HEK293 (cell line): Measurements from ENCODE around the gene DIP2C.

Source experiments
- KLF1 ChIP-seq: fragments of 450-650 bp; formaldehyde crosslinking; IDR thresholded peaks from 2 replicates; pipeline ENCODE4 v1.5.1; 2016; ENCODE audit warnings: missing biosample characterization, missing genetic modification characterization
- SP3 ChIP-seq: fragments of 450-650 bp; formaldehyde crosslinking; IDR thresholded peaks from 2 replicates; pipeline ENCODE4 v1.5.1; 2016; ENCODE audit warnings: missing biosample characterization, missing genetic modification characterization
- ZBTB6 ChIP-seq: fragments of 450-650 bp; formaldehyde crosslinking; IDR thresholded peaks from 2 replicates; pipeline ENCODE4 v1.5.1; 2017; ENCODE audit warnings: missing biosample characterization, missing genetic modification characterization
- ZNF10 ChIP-seq: fragments of 450-650 bp; formaldehyde crosslinking; IDR thresholded peaks from 2 replicates; pipeline ENCODE4 v1.5.1; 2017; ENCODE audit warnings: missing biosample characterization, missing genetic modification characterization
- ZNF214 ChIP-seq: fragments of 450-650 bp; formaldehyde crosslinking; IDR thresholded peaks from 2 replicates; pipeline ENCODE4 v1.5.1; 2017; ENCODE audit warnings: missing biosample characterization, mild to moderate bottlenecking, missing genetic modification characterization, borderline replicate concordance
- ZNF513 ChIP-seq: fragments of 450-650 bp; IDR thresholded peaks from 2 replicates; pipeline ENCODE4 v1.5.1; 2018; ENCODE audit warnings: missing biosample characterization, missing genetic modification characterization
- ZNF544 ChIP-seq: fragments of 450-650 bp; formaldehyde crosslinking; IDR thresholded peaks from 2 replicates; pipeline ENCODE4 v1.5.0; 2017; ENCODE audit warnings: missing biosample characterization, missing genetic modification characterization
- ZSCAN5A ChIP-seq: fragments of 450-650 bp; formaldehyde crosslinking; IDR thresholded peaks from 2 replicates; pipeline ENCODE4 v1.5.1; 2016; ENCODE audit warnings: missing biosample characterization, missing genetic modification characterization
- TF ChIP-seq, protein P1 (sequence below): fragments of 450-650 bp; formaldehyde crosslinking; IDR thresholded peaks from 2 replicates; pipeline ENCODE4 v1.5.1; 2016; ENCODE audit warnings: missing biosample characterization, missing genetic modification characterization
- TF ChIP-seq, protein P2 (sequence below): fragments of 450-650 bp; formaldehyde crosslinking; optimal IDR thresholded peaks from 2 replicates; pipeline ENCODE3; 2016; ENCODE audit warnings: missing biosample characterization, mild to moderate bottlenecking, missing genetic modification characterization

DNA sequence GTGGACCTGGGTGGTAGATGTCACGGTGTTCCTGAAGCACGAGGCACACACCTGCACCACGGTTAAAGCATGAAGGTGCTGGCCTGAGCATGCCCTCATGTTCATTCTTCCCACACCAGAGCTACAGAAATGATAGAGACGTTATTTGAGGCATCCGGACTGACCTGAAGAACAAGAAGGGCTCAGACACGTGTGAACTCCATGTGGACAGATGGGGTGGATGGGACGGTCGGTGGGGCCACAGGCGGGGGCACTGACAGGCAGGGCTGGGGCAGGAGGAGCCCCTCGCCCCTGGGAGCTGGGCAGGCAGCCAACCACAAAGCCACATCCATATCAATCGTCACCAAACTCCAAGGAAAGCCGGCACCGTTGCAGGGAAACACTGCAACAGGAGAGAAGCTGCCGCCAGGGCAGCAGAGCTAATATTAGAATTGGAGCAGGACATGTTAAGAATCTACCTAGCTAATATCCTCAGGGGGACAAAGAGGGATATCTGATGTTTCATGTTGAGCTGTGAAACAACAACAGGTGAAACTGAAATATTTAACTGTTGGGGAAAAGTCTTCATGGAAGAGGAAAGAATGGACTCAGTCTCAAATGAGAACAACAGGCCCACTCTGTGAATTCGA lies 37.8 kb upstream of the DIP2C start:
- TF ChIP-seq ZNF513 (tag by site-specific recombination) (no peak), ZNF214 (tag by site-specific recombination) (no peak), KLF1 (tag by site-specific recombination) (no peak), ZNF10 (tag by site-specific recombination) (no peak), SP3 (tag by site-specific recombination) (no peak), ZNF544 (no peak), ZSCAN5A (tag by site-specific recombination) (no peak), ZBTB6 (no peak)
- TF ChIP-seq, protein P1, sequence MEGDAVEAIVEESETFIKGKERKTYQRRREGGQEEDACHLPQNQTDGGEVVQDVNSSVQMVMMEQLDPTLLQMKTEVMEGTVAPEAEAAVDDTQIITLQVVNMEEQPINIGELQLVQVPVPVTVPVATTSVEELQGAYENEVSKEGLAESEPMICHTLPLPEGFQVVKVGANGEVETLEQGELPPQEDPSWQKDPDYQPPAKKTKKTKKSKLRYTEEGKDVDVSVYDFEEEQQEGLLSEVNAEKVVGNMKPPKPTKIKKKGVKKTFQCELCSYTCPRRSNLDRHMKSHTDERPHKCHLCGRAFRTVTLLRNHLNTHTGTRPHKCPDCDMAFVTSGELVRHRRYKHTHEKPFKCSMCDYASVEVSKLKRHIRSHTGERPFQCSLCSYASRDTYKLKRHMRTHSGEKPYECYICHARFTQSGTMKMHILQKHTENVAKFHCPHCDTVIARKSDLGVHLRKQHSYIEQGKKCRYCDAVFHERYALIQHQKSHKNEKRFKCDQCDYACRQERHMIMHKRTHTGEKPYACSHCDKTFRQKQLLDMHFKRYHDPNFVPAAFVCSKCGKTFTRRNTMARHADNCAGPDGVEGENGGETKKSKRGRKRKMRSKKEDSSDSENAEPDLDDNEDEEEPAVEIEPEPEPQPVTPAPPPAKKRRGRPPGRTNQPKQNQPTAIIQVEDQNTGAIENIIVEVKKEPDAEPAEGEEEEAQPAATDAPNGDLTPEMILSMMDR (tag by site-specific recombination): no peak
- TF ChIP-seq, protein P2, sequence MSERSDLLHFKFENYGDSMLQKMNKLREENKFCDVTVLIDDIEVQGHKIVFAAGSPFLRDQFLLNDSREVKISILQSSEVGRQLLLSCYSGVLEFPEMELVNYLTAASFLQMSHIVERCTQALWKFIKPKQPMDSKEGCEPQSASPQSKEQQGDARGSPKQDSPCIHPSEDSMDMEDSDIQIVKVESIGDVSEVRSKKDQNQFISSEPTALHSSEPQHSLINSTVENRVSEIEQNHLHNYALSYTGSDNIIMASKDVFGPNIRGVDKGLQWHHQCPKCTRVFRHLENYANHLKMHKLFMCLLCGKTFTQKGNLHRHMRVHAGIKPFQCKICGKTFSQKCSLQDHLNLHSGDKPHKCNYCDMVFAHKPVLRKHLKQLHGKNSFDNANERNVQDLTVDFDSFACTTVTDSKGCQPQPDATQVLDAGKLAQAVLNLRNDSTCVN: no peak
